HG03565 (cell line): Measurements from ENCODE around the gene TCEA3.

ENCODE experiments used
- ATAC-seq: cut with Tn5 transposase; IDR thresholded peaks from one replicate; pipeline ENCODE4 v1.9.1; 2021; ENCODE audit warnings: mild to moderate bottlenecking, moderate library complexity; ENCODE audit not compliant: unreplicated experiment

TCEA3 gene

DNA sequence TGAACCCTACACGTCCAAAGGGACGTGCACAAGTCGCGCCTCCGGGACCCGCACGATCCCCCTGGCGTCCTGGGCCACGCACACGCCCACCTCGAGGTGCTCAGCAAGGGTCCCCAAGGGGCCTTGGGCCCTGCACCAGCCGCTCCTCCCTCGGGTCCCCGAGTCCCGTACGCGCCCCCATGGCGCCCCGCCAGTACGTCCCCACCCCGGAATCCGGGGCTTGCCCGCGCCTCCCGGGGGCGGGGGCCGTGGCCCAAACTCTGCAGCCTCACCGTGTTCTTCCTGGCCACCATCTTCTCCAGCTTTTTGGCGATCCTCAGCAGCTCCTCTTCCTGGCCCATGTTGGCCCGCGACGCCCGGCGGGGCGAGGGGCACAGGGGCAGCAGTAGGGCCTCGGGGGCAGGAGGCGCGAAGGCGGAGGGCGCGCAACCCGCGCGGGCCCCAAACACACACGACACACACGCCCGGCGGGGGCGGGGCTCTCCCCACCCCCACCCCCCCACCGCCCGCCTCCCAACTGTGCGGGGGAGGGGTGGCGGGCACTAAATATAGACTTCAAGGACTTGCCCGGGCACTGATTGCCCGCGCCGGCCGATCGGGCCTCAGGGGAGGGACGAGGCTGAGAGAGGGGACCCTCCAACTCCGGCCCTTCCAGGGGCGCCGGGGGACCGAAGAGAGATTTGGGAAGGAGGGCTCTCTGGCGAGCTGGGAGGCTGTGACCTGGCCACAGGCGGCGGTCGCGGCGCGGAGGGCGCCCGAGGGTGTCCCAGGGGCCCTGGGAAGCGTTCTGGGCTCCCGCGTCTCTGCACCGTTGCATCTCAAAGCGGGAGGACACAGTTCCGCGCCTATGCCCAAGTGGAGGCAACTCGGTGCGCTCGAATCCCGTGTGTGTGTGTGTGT, at the start of gene TCEA3:
TSS of gene TCEA3 (minus strand) at position 456 of the 900 bp plus-strand sequence. CDS start at position 341, 115 bp downstream.
- no peak for ATAC-seq

- no peak for ATAC-seq
Measured at GRCh38 chr1:23473037-23473800, 48.7 kb upstream of the TCEA3 start.

DNA sequence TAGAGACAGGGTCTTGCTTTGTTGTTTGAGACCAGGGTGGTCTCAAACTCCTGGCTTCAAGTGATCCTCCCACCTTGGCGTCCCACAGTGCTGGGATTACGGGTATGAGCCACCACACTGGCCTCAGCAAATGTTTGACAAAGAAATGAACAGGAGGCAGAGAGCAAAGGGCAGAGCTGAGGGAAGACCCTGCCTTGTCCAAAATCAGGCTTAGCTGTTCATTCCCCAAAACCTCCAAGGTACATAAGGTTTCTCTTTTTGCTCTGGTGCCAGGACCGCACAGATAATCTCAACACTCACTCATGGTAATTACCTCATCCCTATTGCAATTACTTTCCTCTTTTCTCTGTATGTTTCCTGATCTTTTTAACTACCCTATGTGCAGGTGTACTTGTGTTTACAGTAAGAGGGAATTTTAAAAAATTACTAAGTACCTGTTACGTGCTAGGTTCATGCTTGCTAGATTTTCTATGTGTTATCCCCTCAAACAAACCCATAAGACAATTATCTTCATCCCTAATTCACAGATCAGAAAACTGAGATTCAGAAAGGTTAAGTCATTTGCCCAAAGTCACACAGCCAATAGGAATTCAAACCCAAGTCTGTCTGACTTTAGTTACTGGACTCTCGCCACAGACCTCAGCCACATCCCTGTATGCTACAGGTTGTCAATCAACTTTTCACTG, 47.9 kb upstream of the TCEA3 start:
- no peak for ATAC-seq

- ATAC-seq: no peak
Measured at GRCh38 chr1:23471473-23472075, 47.0 kb upstream of the TCEA3 start.

DNA sequence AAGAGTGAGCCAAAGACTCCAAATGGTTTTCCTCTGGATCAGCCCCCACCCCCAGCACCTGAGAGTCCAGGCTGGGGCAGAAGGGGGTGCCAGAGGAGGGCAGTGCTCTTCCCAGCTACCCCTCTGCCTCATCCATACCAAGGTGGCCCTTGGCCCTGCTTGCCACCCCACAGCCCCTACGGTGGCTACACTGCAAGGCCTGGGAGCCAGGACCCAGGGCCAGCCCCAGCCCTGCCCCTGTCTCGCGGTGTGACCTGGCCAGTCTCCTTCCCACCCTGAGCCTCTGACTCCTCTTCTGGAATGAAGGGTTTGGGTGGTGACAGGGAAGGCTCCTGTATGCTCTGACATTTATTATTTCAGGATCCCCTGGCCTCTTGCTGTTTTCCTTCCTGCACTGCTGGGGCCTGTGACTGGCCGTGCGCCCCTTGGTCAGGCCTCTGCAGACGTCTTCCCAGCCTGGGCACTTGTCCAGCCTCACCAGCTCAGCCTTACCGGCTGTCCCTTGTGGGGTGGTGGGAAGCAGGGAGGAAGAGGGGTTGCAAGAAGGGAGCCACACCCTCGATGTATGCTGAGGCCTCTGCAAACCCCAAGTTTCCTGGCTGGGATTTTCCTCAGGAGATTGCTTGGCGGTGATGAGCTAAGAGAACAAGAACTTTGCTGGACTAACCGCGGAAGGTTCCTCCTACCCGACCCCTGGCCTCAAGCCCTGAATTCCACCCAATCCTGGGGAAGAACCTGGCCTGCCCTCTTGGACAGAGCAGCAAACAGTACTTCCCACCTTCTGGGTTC, 45.9 kb upstream of the TCEA3 start:
- no peak for ATAC-seq

DNA sequence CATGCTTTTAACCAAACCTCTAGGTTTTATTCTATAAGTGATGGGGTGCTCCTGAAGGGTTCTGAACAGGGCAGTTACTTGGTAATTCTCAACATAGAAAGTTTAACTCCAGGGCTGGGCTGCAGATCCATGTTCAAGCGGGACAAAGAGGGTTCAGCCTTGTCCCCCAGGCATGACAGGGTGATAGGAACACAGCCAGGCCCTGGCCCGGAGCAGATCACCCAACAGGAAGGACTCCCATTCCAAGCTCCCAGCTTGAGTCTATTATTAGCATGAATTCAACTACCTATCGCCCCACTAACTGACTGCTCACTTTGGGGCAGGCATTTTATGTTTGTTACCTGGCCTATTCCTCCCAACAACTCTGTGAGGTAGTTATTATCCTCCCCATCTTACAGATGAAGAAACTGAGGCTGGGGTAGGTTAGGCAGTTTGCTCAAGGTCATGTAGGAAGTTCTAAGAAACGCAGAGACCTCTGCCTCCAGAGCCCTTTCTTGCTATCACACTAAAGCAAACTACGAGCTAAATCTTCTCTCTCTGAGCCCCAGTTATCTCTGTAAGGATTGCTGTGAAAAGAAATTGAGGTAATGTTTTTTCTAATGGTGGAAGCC, 44.9 kb upstream of the TCEA3 start:
- ATAC-seq: no peak

DNA sequence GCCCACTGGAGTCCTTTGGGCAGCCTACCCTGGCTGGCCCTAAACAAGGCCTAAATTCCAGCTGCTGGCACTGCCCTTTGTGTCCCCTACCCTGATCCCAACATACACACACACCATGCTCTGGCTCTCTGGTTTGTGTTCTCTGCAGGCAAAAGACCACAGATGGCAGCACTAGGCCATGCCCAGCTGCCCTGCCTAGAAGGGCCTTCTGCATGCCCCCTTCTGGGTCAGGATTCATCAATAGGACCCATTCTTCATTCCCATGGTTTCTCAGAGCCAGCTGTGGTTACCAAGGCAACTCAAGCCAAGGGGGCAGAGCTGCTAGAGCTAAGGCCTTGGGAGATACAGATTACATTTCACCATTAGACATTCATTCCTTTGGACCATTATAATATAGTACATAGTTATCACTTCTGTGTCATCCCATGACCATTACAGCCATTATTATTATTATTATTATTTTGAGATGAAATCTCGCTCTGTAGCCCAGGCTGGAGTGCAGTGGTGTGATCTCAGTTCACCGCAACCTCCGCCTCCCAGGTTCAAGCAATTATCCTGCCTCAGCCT, 42.0 kb upstream of the TCEA3 start:
- no peak for ATAC-seq

- ATAC-seq: no peak
Measured at GRCh38 chr1:23463286-23463685, 38.7 kb upstream of the TCEA3 start.

DNA sequence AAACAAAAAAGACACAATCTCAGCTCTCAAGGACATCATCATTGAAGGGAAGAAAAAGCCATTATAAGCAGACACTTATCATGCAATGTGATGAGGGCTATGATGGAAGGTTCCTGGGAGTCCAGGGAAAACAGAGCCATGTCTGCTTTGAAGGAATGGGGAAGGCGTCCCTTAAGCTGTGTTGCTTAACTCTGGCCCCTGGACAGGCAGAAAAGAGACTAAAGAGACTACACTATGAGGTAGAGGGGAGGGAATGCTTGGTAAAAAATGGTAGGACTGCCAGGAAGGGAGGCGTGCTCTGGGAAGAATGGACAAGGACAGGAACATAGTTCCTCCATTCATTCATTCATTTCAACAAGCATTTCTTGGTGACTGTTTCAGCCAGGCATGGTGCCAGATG, 38.2 kb upstream of the TCEA3 start:
- ATAC-seq: no peak

- no peak for ATAC-seq
Measured at GRCh38 chr1:23461050-23461449, 36.5 kb upstream of the TCEA3 start.

DNA sequence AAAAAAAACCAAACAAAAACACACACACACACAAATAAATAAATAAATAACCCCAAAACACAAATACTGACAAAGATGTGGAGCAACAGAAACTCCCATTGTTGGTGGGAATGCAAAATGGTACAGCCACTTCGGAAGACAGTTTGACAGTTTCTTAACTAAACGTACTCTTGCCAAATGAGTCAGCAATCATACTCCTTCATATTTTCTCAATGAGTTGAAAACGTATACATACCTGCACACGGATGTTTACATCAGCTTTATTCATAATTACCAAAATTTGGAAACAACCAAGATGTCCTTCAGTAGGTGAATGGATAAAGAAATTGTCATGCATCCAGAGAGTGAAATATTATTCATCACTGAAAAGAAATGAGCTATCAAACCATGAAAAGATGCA, 36.0 kb upstream of the TCEA3 start:
- ATAC-seq: no peak

DNA sequence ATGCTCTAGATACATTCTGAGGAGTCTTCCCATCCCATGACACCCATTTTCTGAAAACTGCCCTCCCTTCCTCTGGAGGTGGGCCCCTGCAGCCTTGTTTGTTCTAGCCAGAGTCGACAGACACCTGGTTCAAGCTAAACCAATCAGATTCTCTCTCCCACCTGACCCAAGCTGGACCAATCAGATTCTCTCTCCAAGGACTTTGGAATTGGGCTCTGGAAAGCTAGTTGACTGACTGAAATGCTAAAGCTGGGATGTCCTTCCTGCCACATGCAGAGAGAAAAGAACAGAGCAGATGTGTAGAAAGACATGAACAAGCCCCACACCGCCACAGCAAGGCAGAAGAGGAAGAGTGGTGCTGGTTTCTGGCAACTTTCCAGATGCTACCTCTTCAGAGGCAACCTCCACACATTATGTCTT, 34.8 kb upstream of the TCEA3 start:
- ATAC-seq: no peak

DNA sequence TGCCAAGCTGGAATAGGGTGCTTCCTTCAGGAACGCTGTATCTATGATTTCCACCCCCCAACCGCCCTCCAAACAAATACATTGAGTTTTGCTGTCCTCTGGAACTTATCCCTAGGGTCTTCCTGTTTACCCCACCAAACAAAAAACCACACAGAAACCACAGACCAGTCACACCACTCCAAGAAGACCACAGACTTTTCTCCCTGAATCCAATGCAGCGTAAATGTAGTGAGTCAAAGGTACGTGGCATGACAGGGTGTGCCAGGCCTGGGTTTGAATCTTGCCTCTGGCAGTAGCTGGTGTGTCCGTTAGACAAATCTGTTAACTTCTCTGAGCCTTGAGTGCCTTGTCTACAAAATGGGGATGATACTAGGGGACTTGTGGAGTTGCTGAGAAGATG, 31.7 kb upstream of the TCEA3 start:
- ATAC-seq: no peak

DNA sequence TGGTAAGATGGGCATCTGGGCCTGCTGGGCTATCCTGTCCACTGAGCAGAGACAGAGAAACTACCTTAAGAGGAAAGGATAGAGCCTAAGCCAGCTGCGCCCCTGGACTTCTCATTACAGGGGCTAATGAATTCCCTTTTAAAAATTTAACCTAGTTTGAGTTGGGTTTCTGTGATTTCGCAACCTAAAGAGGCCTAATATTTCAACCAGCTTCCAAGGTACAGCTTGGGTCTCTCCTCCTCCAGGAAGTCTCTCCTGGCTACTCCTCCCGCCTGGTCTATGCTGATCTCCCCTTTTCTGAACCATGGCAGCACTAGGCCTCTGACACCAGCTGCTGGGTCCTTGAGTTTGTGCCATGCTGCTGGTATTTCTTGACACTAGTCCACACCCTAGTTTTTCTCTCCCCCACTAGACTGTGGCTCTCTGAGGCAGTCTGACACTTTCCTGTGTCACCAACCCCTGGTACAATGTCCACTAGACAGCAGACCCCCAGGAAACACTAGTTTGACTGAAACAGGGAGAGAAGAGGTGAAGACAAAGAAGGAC, 29.0 kb upstream of the TCEA3 start:
- no peak for ATAC-seq

DNA sequence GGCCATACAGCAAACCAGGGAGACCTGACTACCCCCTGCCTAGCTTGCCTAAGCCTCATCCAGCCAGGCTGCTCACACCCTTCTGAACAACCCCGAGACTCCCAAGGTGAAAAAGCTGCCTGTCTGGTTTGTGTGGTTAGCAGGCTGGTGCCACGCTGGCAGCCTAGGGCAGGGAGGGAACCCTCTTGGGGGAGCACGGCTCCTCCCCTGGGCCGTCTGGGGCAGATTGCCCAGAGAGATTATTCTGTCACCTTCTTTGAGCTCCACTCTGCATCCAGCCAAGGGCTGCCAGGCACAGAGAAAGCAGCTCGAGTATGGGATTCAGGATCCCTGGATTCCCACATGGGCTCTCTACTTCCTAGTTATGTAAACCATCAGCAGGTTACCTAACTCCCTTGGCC, 27.5 kb upstream of the TCEA3 start:
- ATAC-seq: no peak

GRCh38 chr1:23451441-23451840, 26.9 kb upstream of the TCEA3 start:
- ATAC-seq: no peak

DNA sequence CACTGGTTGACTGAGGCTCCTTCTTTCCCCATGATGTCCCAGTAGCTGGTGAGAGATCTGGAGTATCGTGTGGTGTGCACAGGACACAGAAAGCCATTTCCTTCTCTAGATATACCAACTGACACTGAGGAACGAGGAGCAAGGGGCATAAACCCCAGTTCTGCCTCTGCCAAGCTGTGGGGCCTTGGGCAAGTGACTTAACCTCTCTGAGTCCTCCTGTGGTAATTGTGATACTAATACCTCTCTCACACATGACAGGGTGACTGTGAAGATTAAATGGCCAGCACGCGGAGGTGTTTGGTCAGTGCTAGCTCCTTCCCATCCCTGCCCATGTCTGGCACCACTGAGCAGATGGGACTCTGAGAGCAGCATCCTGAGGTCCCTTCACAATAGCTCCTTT, 26.3 kb upstream of the TCEA3 start:
- ATAC-seq: no peak

DNA sequence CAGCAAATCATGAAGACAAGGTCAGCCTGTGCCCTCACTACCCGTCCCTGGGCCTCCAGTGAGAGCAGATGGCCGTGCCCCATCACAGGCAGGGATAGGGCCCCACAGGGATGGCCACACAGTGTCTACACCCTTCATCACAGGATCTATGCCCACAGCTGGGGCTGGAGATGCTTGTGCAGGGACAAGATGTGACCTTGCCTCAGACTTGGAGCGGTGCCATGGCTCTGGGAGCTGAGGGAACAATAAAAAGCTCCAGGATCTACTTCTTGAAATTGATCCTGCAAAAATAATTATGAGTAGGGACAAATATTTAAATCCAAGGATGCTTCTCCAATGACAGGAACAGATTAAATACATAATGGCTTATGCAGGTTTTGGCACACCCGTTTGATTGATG, 25.4 kb upstream of the TCEA3 start:
- ATAC-seq: no peak

- ATAC-seq: no peak
Measured at GRCh38 chr1:23449306-23449705, 24.8 kb upstream of the TCEA3 start.
